Chondrocyte (in vitro differentiated cells): Measurements from ENCODE around the gene TXNRD2. TPM values are rescaled to one million over a fixed set of nuclear protein-coding genes. Genes with fewer than 3 reads are reported as not detected.

Source experiments
- DNase-seq: peaks from one replicate; pipeline ENCODE4 v3.0.0; 2021; ENCODE audit warnings: mixed read lengths, low spot score
- H3K27ac Mint-ChIP-seq: one replicate; pipeline ENCODE4 v1.8.0; 2021; ENCODE audit warnings: mild to moderate bottlenecking, moderate library complexity, mixed read lengths; ENCODE audit not compliant: unreplicated experiment
- H3K27me3 Mint-ChIP-seq: 2 replicates; pipeline ENCODE4 v1.8.0; 2021; ENCODE audit warnings: low read depth, mixed read lengths
- H3K36me3 Mint-ChIP-seq: 2 replicates; pipeline ENCODE4 v1.8.0; 2021; ENCODE audit warnings: low read depth, mixed read lengths
- H3K4me1 Mint-ChIP-seq: 2 replicates; pipeline ENCODE4 v1.8.0; 2021; ENCODE audit warnings: low read depth, mild to moderate bottlenecking, mixed read lengths
- H3K4me3 Mint-ChIP-seq: one replicate; pipeline ENCODE4 v1.8.0; 2021; ENCODE audit warnings: mild to moderate bottlenecking, moderate library complexity, mixed read lengths; ENCODE audit not compliant: unreplicated experiment
- H3K9me3 Mint-ChIP-seq: 2 replicates; pipeline ENCODE4 v1.8.0; 2021; ENCODE audit warnings: low read depth, mixed read lengths
- CTCF ChIP-seq: fragments of 200-600 bp; sonication (generic); IDR thresholded peaks from 2 replicates; pipeline ENCODE4 v1.5.0; 2021; ENCODE audit warnings: antibody characterized with exemption, mild to moderate bottlenecking, moderate library complexity
- total RNA-seq: library from RNA; stranded (reverse); gene quantifications from 3 replicates; pipeline ENCODE4 v1.2.1, GENCODE V29; 2021

The TXNRD2 gene
- total RNA-seq, 1 donor from 2014 or later: 14.1 TPM

- Mint-ChIP-seq H3K27me3 (no peaks in the 10 kb centered on the region), H3K4me3 (peak overlapping the region; percentile 90), H3K27ac (peak overlapping the region; percentile 93), H3K36me3 (peaks cover 3% of the 10 kb centered on the region), H3K4me1 (peaks cover 30% of the 10 kb centered on the region), H3K9me3 (no peaks in the 10 kb centered on the region)
- TF ChIP-seq CTCF: no peak
- DNase-seq: peak; percentile 88
These were observed 85.9 kb downstream of the TXNRD2 start for GRCh38 chr22:19855504-19856409.

GRCh38 chr22:19854778-19855503 lies 86.7 kb downstream of the TXNRD2 start, which contains the start of the genes GNB1L and RTL10:
GNB1L (minus strand) TSS chr22:19854874; CDS start chr22:19821355, 33,519 bp downstream.
RTL10 (minus strand) TSS chr22:19854874; CDS start chr22:19852261, 2,613 bp downstream.
- Mint-ChIP-seq H3K4me3 (peak within 1 kb of the TSS; percentile 90), H3K27ac (peak within 1 kb of the TSS; percentile 93), H3K9me3 (no peaks in the 10 kb centered on the region), H3K36me3 (peaks cover 9% of the 10 kb centered on the region), H3K27me3 (no peaks in the 10 kb centered on the region), H3K4me1 (peaks cover 30% of the 10 kb centered on the region)
- peak; percentile 99 for DNase-seq
- peak; percentile 38 for TF ChIP-seq CTCF

GRCh38 chr22:19853879-19854777 lies 87.5 kb downstream of the TXNRD2 start:
- Mint-ChIP-seq H3K36me3 (peaks cover 9% of the 10 kb centered on the region), H3K27me3 (no peaks in the 10 kb centered on the region), H3K4me3 (peak overlapping the region; percentile 90), H3K9me3 (no peaks in the 10 kb centered on the region), H3K27ac (peak overlapping the region; percentile 83), H3K4me1 (peaks cover 30% of the 10 kb centered on the region)
- DNase-seq: no peak
- no peak for TF ChIP-seq CTCF

DNA sequence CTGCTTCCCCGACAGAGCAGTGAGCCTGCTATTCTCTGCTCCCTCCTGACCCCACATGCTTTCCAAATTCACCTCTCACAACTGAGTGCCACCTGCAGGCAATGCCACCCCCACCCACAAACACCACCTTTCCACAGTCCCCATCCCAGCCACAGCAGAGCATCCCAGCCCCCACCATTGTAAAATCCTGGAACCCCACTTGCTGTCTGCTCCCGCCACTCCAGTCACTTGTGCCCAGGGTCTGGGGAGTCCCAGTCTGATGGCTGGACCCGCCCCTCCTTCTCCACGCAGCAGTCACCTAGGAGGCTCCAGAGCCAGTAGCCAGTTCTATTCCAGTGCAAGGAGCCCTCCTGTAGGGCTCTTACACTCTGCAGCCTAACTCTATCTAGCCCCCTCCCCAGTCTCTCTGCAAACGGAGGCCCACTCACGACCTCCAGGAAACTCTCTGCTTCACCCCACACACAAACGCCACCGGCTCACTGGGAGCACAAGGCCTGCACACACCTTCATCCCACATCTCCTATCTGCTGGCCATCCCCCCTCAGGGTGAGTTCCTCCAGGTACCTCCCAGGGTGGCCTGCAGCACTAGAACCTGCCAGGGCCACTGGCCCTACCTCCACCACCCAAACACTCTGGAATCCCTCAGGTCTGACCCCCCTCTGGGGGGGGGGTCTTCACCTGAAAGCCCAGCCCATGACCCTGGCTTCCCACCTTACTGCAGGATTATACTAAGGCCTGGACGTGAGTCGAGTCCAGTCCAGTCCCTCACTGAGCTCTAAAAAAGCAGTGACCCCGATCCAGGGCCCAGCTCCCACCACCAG lies 88.3 kb downstream of the TXNRD2 start:
- Mint-ChIP-seq H3K4me1 (peaks cover 30% of the 10 kb centered on the region), H3K27ac (peak overlapping the region; percentile 83), H3K4me3 (peak overlapping the region; percentile 90), H3K27me3 (no peaks in the 10 kb centered on the region), H3K36me3 (peaks cover 9% of the 10 kb centered on the region), H3K9me3 (no peaks in the 10 kb centered on the region)
- no peak for TF ChIP-seq CTCF
- DNase-seq: no peak
